ENCODE results near the gene RLBP1. TPM values are rescaled to one million over a fixed set of nuclear protein-coding genes. Genes with fewer than 3 reads are reported as not detected.

Gene RLBP1
- total RNA-seq, 4 donors from 2014 or later: not detected

GRCh38 chr15:89194608-89195007 is 26.8 kb downstream of the RLBP1 start:
- H3K36me3 ChIP-seq: peaks cover 0 to 76% (median 4%) of the 10 kb centered on the region in 3 donors

DNA sequence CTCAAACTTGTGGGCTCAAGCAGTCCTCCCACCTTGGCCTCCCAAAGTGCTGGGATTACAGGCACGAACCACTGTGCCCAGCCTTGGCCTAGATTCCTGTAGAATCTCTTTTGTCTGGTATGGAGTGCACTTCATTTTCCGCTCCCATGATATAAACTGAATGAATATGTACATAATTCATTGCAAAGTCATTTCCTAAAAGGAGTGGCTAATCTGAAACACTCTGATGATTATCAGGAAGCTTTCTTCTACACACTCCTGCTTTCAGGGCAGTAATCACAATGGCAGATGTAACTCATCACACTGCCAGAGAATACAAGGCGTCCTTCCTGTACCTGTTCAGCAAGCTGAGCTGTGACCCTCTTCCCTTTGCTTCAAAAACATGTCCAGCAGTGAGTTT is 28.6 kb downstream of the RLBP1 start:
- H3K36me3 ChIP-seq: peaks cover 0 to 89% (median 4%) of the 10 kb centered on the region in 3 donors
- no peaks in the 10 kb centered on the region for H3K9me3 ChIP-seq
- H3K4me3 ChIP-seq: no peak overlapping the region
- no peak overlapping the region for H3K27ac ChIP-seq
- H3K4me1 ChIP-seq: no peaks in the 10 kb centered on the region
- no peak for DNase-seq
- H3K27me3 ChIP-seq: no peaks in the 10 kb centered on the region
- no peak for TF ChIP-seq POLR2A (IDR thresholded peaks at IDR 0.05)
- no peak for TF ChIP-seq CTCF (IDR thresholded peaks at IDR 0.05)

More at GRCh38 chr15:89194608-89195007, 26.8 kb downstream of the RLBP1 start:
- Histone ChIP-seq H3K27ac (no peak overlapping the region), H3K9me3 (no peaks in the 10 kb centered on the region), H3K4me3 (no peak overlapping the region), H3K27me3 (no peaks in the 10 kb centered on the region), H3K4me1 (no peaks in the 10 kb centered on the region)
- TF ChIP-seq CTCF (IDR thresholded peaks at IDR 0.05) (no peak), POLR2A (IDR thresholded peaks at IDR 0.05) (no peak)
- DNase-seq: no peak

DNA sequence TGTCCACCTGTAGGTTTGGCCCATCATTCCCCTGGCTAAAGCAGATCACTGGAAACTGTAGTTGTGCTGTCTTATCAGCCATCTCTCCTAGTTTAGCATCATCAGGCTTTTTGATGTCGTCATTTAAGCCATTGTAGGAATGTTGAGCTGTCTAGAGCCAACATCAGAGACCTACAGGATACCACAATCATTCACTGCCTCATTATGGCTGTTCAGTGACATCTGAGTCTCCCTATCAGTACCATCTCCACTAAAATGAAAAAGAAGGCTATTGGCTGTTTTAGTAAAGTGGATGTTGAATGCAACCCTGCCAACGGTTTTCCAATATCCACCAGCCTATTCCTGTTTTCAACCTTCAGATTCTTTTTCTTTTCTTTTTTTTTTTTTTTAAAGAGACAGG is 29.2 kb downstream of the RLBP1 start:
- peaks cover 0 to 92% (median 4%) of the 10 kb centered on the region in 3 donors for H3K36me3 ChIP-seq
- H3K27me3 ChIP-seq: no peaks in the 10 kb centered on the region
- H3K4me1 ChIP-seq: no peaks in the 10 kb centered on the region
- no peak for DNase-seq
- H3K27ac ChIP-seq: no peak overlapping the region
- no peaks in the 10 kb centered on the region for H3K9me3 ChIP-seq
- H3K4me3 ChIP-seq: no peak overlapping the region
- TF ChIP-seq POLR2A (IDR thresholded peaks at IDR 0.05) (no peak), CTCF (IDR thresholded peaks at IDR 0.05) (no peak)

DNA sequence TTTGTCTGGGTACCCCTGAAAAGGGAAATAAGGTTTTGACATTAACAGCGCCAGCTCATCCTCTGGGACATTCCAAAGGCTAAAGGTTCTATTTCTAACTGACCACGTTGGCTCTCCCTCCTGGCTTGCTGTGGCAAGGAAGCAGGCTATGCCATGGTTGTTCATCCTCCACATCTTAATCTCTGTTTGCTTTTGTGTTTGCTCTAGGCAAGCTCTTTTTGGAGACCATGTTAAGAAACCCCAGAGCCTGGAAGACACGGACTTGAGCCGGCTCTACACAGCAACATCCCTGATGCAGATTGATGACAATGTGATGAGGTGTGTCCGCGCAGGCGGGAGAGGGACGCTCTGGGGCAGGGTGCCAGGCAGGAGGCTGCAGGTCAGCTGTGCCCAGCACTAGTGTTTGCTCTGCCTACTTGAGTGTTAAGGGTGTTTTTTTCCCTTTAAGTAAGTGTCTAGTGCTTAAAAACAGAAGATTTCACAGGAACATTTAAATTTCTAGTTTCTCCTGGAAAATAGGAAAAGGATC is 33.3 kb downstream of the RLBP1 start:
- Histone ChIP-seq H3K4me1 (no peaks in the 10 kb centered on the region), H3K4me3 (no peak overlapping the region), H3K36me3 (peaks cover 0 to 78% (median 2%) of the 10 kb centered on the region in 3 donors), H3K9me3 (no peaks in the 10 kb centered on the region), H3K27ac (no peak overlapping the region), H3K27me3 (no peaks in the 10 kb centered on the region)
- TF ChIP-seq POLR2A (IDR thresholded peaks at IDR 0.05) (no peak), CTCF (IDR thresholded peaks at IDR 0.05) (no peak)
- no peak for DNase-seq

- no peak overlapping the region for H3K4me3 ChIP-seq
Observed at GRCh38 chr15:89187301-89187985, 33.9 kb downstream of the RLBP1 start.

More at GRCh38 chr15:89187301-89187985, 33.9 kb downstream of the RLBP1 start:
- no peak for TF ChIP-seq POLR2A (IDR thresholded peaks at IDR 0.05)
- TF ChIP-seq CTCF (IDR thresholded peaks at IDR 0.05): no peak
- no peak overlapping the region for H3K27ac ChIP-seq
- H3K4me1 ChIP-seq: no peaks in the 10 kb centered on the region
- DNase-seq: no peak
- no peaks in the 10 kb centered on the region for H3K9me3 ChIP-seq
- H3K36me3 ChIP-seq: peaks cover 0 to 72% (median 0%) of the 10 kb centered on the region in 3 donors
- H3K27me3 ChIP-seq: no peaks in the 10 kb centered on the region

Data from Peyer's patch (tissue), 4 donors.